ENCODE measurements around the gene RIC1.
"Not testable (repeated sequence)": the region's sequence is repeated elsewhere in the genome, so short reads cannot be mapped to it uniquely, and the experiment has no call there.

Gene RIC1

DNA sequence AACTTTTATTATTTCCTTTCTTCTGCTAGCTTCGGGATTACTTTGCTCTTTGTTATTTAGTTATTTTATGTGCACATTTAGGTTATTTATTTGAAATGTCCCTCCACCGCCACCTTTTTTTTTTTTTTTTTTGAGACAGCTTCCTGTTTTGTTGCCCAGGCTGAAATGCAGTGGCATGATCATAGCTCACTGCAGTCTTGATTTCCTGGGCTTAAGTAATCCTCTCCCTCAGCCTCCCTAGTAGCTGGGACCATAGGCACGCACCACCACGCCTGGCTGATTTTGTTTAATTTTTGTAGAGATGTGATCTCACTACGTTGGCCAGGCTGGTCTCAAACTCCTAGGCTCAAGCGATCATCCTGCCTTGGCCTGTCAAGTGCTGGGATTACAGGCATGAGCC is 38.5 kb downstream of the RIC1 start:
- no peak overlapping the region for H3K9ac ChIP-seq (ENCODE audit: low read length)
- no peak overlapping the region for H3K27ac ChIP-seq (ENCODE audit: low read depth, low read length, poor library complexity, severe bottlenecking)
- H3F3A ChIP-seq (ENCODE audit: insufficient read depth, low read length): no peaks in the 10 kb centered on the region
- no peak overlapping the region for H3K4me2 ChIP-seq (ENCODE audit: low read length)
- H3K79me2 ChIP-seq (ENCODE audit: insufficient read depth, low read length): peaks cover 96% of the 10 kb centered on the region
- no peaks in the 10 kb centered on the region for H3K27me3 ChIP-seq (ENCODE audit: insufficient read depth, low read length)
- TF ChIP-seq, protein P1, sequence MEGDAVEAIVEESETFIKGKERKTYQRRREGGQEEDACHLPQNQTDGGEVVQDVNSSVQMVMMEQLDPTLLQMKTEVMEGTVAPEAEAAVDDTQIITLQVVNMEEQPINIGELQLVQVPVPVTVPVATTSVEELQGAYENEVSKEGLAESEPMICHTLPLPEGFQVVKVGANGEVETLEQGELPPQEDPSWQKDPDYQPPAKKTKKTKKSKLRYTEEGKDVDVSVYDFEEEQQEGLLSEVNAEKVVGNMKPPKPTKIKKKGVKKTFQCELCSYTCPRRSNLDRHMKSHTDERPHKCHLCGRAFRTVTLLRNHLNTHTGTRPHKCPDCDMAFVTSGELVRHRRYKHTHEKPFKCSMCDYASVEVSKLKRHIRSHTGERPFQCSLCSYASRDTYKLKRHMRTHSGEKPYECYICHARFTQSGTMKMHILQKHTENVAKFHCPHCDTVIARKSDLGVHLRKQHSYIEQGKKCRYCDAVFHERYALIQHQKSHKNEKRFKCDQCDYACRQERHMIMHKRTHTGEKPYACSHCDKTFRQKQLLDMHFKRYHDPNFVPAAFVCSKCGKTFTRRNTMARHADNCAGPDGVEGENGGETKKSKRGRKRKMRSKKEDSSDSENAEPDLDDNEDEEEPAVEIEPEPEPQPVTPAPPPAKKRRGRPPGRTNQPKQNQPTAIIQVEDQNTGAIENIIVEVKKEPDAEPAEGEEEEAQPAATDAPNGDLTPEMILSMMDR (IDR thresholded peaks at IDR 0.05; ENCODE audit: low read length): no peak
- no peak for TF ChIP-seq EZH2 (IDR thresholded peaks at IDR 0.05; ENCODE audit: borderline replicate concordance, low read length)
- no peak overlapping the region for H2AFZ ChIP-seq (ENCODE audit: low read length)
- H3K4me3 ChIP-seq (ENCODE audit: low read depth, low read length, poor library complexity, severe bottlenecking): no peak overlapping the region
- 0 out of 2 replicates have a peak, but pooled peaks cover 3% of the 10 kb centered on the region for H4K20me1 ChIP-seq (ENCODE audit: insufficient read depth, low read length)
- H3K9me3 ChIP-seq (ENCODE audit: low read length): peaks cover 21% of the 10 kb centered on the region
- H3K36me3 ChIP-seq (ENCODE audit: insufficient read depth, low read length): peaks cover 84% of the 10 kb centered on the region
- H3K4me1 ChIP-seq (ENCODE audit: insufficient read depth, low read length, severe bottlenecking): peaks cover 12% of the 10 kb centered on the region
- no peaks in the 10 kb centered on the region for H3K9me2 ChIP-seq (ENCODE audit: low read depth, low read length)

DNA sequence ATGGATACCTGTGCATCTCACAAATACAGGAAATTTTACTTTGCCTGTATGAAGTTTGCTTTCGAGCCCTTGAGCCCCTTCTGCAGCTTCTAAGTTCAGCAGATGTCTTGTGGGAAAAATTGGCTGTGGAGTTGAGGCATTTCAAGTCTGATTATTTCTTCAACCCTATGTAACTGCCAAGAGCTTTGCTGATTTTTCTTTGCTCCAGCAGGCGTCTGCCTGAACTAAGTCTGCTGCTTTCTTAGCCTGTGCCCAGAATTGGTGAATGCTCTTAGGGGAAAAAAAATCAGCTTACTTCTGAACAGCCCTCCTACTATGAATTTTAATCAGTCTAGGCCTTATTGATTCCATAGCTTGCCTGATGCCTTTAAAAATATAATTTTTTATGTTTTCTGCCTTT is 41.2 kb downstream of the RIC1 start:
- Histone ChIP-seq H2AFZ (ENCODE audit: low read length) (no peak overlapping the region), H3K79me2 (ENCODE audit: insufficient read depth, low read length) (peaks cover 96% of the 10 kb centered on the region)

DNA sequence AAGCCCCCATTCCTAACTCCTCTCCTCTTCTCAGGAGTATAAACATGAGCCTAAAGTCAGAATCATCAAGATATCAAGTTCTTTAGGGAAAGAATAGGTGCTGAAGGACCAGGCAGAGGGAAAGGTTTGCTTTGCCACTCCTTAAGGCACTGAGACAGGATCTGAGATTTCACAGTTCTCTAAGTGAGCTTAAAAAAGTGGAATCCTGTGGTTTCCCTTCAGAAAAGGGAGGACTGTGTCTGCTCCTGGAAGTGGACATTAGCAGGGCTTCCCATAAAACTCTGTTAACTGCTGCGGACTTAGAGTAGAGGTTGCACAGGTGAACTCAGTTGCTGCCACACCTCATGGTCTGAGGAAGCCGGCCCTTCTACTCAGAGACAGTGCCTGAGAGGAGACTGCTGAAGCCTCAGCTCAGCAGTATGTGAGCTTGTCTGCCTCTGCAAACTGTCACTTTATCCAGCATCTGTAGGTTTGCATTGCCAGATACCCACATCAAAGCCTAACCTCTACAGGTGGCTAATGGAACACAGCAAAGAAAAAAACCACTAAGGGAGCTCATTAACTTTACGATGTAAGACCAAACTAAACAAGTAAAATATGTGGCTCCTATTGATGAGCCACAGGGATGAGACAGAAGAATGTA is 42.9 kb downstream of the RIC1 start:
- H3F3A ChIP-seq (ENCODE audit: insufficient read depth, low read length): no peaks in the 10 kb centered on the region
- no peaks in the 10 kb centered on the region for H3K27me3 ChIP-seq (ENCODE audit: insufficient read depth, low read length)
- no peak overlapping the region; the same call in 1 of the 2 replicates for H3K9ac ChIP-seq (ENCODE audit: low read length)
- H3K27ac ChIP-seq (ENCODE audit: low read depth, low read length, poor library complexity, severe bottlenecking): peak overlapping the region; percentile 82
- H3K9me2 ChIP-seq (ENCODE audit: low read depth, low read length): no peaks in the 10 kb centered on the region
- H3K4me3 ChIP-seq (ENCODE audit: low read depth, low read length, poor library complexity, severe bottlenecking): no peak overlapping the region
- peaks cover 17% of the 10 kb centered on the region for H3K4me1 ChIP-seq (ENCODE audit: insufficient read depth, low read length, severe bottlenecking)
- peak overlapping the region; percentile 4; the same call in 1 of the 2 replicates for H3K4me2 ChIP-seq (ENCODE audit: low read length)
- peaks cover 26% of the 10 kb centered on the region for H3K9me3 ChIP-seq (ENCODE audit: low read length)
- TF ChIP-seq, protein P1 (IDR thresholded peaks at IDR 0.05; ENCODE audit: low read length): no peak
- TF ChIP-seq EZH2 (IDR thresholded peaks at IDR 0.05; ENCODE audit: borderline replicate concordance, low read length): no peak
- H2AFZ ChIP-seq (ENCODE audit: low read length): no peak overlapping the region
- no peaks in the 10 kb centered on the region for H4K20me1 ChIP-seq (ENCODE audit: insufficient read depth, low read length)
- peaks cover 50% of the 10 kb centered on the region for H3K36me3 ChIP-seq (ENCODE audit: insufficient read depth, low read length)
- H3K79me2 ChIP-seq (ENCODE audit: insufficient read depth, low read length): peaks cover 96% of the 10 kb centered on the region

More for the DNA sequence above, 41.2 kb downstream of the RIC1 start:
- Histone ChIP-seq H3K9me3 (ENCODE audit: low read length) (peaks cover 21% of the 10 kb centered on the region), H3K4me2 (ENCODE audit: low read length) (no peak overlapping the region), H3K4me1 (ENCODE audit: insufficient read depth, low read length, severe bottlenecking) (peaks cover 17% of the 10 kb centered on the region), H3K4me3 (ENCODE audit: low read depth, low read length, poor library complexity, severe bottlenecking) (no peak overlapping the region), H3K27me3 (ENCODE audit: insufficient read depth, low read length) (no peaks in the 10 kb centered on the region), H3K27ac (ENCODE audit: low read depth, low read length, poor library complexity, severe bottlenecking) (no peak overlapping the region), H4K20me1 (ENCODE audit: insufficient read depth, low read length) (0 out of 2 replicates have a peak, but pooled peaks cover 3% of the 10 kb centered on the region), H3F3A (ENCODE audit: insufficient read depth, low read length) (no peaks in the 10 kb centered on the region), H3K9ac (ENCODE audit: low read length) (no peak overlapping the region), H3K36me3 (ENCODE audit: insufficient read depth, low read length) (peaks cover 64% of the 10 kb centered on the region), H3K9me2 (ENCODE audit: low read depth, low read length) (no peaks in the 10 kb centered on the region)
- TF ChIP-seq, protein P1 (IDR thresholded peaks at IDR 0.05; ENCODE audit: low read length): no peak
- no peak for TF ChIP-seq EZH2 (IDR thresholded peaks at IDR 0.05; ENCODE audit: borderline replicate concordance, low read length)

DNA sequence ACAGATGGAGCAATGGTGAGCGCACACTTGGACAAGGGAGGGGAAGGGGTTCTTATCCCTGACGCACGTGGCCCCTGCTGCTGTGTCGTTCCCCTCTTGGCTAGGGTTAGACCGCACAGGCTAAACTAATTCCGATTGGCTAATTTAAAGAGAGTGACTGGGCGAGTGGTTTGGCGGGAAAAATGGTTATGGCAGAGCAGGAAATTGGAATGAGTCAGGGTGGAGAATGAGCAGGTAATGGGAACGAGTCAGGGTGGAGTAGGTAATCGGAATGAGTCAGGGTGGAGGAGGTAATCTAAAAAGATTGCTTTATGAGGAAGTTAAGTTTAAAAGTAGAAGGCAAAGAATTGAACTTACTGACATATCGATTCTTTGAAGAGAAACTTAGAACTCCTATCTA is 46.1 kb downstream of the RIC1 start:
- not testable (repeated sequence) for H3K27me3 ChIP-seq (ENCODE audit: insufficient read depth, low read length); H3K27ac ChIP-seq (ENCODE audit: low read depth, low read length, poor library complexity, severe bottlenecking); H3K4me3 ChIP-seq (ENCODE audit: low read depth, low read length, poor library complexity, severe bottlenecking); H3K9me2 ChIP-seq (ENCODE audit: low read depth, low read length); H3K4me2 ChIP-seq (ENCODE audit: low read length); H3K9ac ChIP-seq (ENCODE audit: low read length); H2AFZ ChIP-seq (ENCODE audit: low read length); H3F3A ChIP-seq (ENCODE audit: insufficient read depth, low read length); H4K20me1 ChIP-seq (ENCODE audit: insufficient read depth, low read length)
- H3K4me1 ChIP-seq (ENCODE audit: insufficient read depth, low read length, severe bottlenecking): peaks cover 17% of the 10 kb centered on the region
- H3K36me3 ChIP-seq (ENCODE audit: insufficient read depth, low read length): peaks cover 23% of the 10 kb centered on the region
- peaks cover 74% of the 10 kb centered on the region for H3K79me2 ChIP-seq (ENCODE audit: insufficient read depth, low read length)
- peaks cover 17% of the 10 kb centered on the region for H3K9me3 ChIP-seq (ENCODE audit: low read length)

DNA sequence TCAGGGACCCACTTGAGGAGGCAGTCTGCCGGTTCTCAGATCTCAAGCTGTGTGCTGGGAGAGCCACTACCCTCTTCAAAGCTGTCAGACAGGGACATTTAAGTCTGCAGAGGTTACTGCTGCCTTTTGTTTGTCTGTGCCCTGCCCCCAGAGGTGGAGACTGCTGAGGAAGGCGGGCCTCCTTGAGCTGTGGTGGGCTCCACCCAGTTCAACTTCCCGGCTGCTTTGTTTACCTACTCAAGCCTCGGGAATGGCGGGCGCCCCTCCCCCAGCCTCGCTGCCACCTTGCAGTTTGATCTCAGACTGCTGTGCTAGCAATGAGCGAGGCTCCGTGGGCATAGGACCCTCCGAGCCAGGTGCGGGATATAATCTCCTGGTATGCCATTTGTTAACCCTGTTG is 54.7 kb downstream of the RIC1 start:
- H3K4me2 ChIP-seq (ENCODE audit: low read length): not testable (repeated sequence)
- H3K79me2 ChIP-seq (ENCODE audit: insufficient read depth, low read length): peaks cover 40% of the 10 kb centered on the region

More for the DNA sequence above, 54.7 kb downstream of the RIC1 start:
- H3K36me3 ChIP-seq (ENCODE audit: insufficient read depth, low read length): peaks cover 21% of the 10 kb centered on the region
- not testable (repeated sequence) for H3K9me2 ChIP-seq (ENCODE audit: low read depth, low read length); H3F3A ChIP-seq (ENCODE audit: insufficient read depth, low read length); H4K20me1 ChIP-seq (ENCODE audit: insufficient read depth, low read length); H3K9me3 ChIP-seq (ENCODE audit: low read length); H3K4me3 ChIP-seq (ENCODE audit: low read depth, low read length, poor library complexity, severe bottlenecking); H3K27ac ChIP-seq (ENCODE audit: low read depth, low read length, poor library complexity, severe bottlenecking); H2AFZ ChIP-seq (ENCODE audit: low read length); H3K9ac ChIP-seq (ENCODE audit: low read length); H3K27me3 ChIP-seq (ENCODE audit: insufficient read depth, low read length); H3K4me1 ChIP-seq (ENCODE audit: insufficient read depth, low read length, severe bottlenecking)
